K562 (cell line): Measurements from ENCODE around the gene ANKMY2. TPM values are rescaled to one million over a fixed set of nuclear protein-coding genes. Genes with fewer than 3 reads are reported as not detected.

Experiments used
- BCOR ChIP-seq: fragments of 450-650 bp; IDR thresholded peaks from 2 replicates; pipeline ENCODE4 v1.6.1; 2016
- MAFF ChIP-seq: IDR thresholded peaks from 2 replicates; pipeline ENCODE4 v1.6.1; 2012; ENCODE audit warnings: low read length, improper control_type of control experiment
- ZKSCAN1 ChIP-seq: fragments of 150-350 bp; IDR thresholded peaks from 2 replicates; pipeline ENCODE4 v1.6.1; 2016; ENCODE audit warnings: low read depth, low read length
- ZNF668 ChIP-seq: fragments of 250-450 bp; sonication (Bioruptor Pico); IDR thresholded peaks from 2 replicates; pipeline ENCODE4 v1.8.0; 2022; ENCODE audit warnings: mild to moderate bottlenecking, inconsistent platforms
- ZSCAN32 ChIP-seq: fragments of 450-650 bp; formaldehyde crosslinking; IDR thresholded peaks from 2 replicates; pipeline ENCODE4 v1.4.0; 2020; ENCODE audit warnings: mild to moderate bottlenecking, moderate library complexity
- polyA plus RNA-seq, 8 experiments: library from polyadenylated mRNA; depleted of rRNA in 4 of 8; stranded (reverse) in 5 of 8; unstranded in 3 of 8; fragments of >200 nt; fragmentation: Nextera tagmentation in 2 of 8; fragmentation: Illumina TruSeq in 1 of 8; extraction: Ambion mirVana in 2 of 8; extraction: Trizol in 1 of 8; gene quantifications; 2 replicates each; pipeline versions ENCODE4 v1.2.1 to v1.2.3, GENCODE V29; 2011 to 2014; ENCODE audit warnings: inconsistent platforms in 1 of 8, missing spikeins in 1 of 8
- total RNA-seq, 7 experiments: library from RNA; depleted of rRNA in 6 of 7; stranded (reverse); fragments of >200 nt in 6 of 7; fragmentation: Illumina TruSeq in 2 of 7; extraction: Trizol in 2 of 7; gene quantifications; 2 replicates each; pipeline versions ENCODE4 v1.2.1 to v1.2.3, GENCODE V29; 2011 to 2021; ENCODE audit warnings: low replicate concordance in 1 of 7
- TF ChIP-seq, protein P1 (sequence below): fragments of 200-600 bp; sonication (generic); IDR thresholded peaks from one replicate; pipeline ENCODE4 v1.6.1; 2012; ENCODE audit warnings: mild to moderate bottlenecking, low read depth, low read length, inconsistent platforms
- TF ChIP-seq, protein P2 (sequence below): fragments of 250-450 bp; sonication (Bioruptor Pico); IDR thresholded peaks from 2 replicates; pipeline ENCODE4 v1.5.0; 2021; ENCODE audit warnings: mild to moderate bottlenecking, moderate library complexity

ANKMY2 gene
- total and polyA plus RNA-seq, 9 of the 15 experiments (the other 6 are each of a cell fraction or from before 2014, with no cell fraction given): 38.9 to 71.5 (median 48.8) TPM

- TF ChIP-seq MAFF: peak; percentile 68
- TF ChIP-seq, protein P1, sequence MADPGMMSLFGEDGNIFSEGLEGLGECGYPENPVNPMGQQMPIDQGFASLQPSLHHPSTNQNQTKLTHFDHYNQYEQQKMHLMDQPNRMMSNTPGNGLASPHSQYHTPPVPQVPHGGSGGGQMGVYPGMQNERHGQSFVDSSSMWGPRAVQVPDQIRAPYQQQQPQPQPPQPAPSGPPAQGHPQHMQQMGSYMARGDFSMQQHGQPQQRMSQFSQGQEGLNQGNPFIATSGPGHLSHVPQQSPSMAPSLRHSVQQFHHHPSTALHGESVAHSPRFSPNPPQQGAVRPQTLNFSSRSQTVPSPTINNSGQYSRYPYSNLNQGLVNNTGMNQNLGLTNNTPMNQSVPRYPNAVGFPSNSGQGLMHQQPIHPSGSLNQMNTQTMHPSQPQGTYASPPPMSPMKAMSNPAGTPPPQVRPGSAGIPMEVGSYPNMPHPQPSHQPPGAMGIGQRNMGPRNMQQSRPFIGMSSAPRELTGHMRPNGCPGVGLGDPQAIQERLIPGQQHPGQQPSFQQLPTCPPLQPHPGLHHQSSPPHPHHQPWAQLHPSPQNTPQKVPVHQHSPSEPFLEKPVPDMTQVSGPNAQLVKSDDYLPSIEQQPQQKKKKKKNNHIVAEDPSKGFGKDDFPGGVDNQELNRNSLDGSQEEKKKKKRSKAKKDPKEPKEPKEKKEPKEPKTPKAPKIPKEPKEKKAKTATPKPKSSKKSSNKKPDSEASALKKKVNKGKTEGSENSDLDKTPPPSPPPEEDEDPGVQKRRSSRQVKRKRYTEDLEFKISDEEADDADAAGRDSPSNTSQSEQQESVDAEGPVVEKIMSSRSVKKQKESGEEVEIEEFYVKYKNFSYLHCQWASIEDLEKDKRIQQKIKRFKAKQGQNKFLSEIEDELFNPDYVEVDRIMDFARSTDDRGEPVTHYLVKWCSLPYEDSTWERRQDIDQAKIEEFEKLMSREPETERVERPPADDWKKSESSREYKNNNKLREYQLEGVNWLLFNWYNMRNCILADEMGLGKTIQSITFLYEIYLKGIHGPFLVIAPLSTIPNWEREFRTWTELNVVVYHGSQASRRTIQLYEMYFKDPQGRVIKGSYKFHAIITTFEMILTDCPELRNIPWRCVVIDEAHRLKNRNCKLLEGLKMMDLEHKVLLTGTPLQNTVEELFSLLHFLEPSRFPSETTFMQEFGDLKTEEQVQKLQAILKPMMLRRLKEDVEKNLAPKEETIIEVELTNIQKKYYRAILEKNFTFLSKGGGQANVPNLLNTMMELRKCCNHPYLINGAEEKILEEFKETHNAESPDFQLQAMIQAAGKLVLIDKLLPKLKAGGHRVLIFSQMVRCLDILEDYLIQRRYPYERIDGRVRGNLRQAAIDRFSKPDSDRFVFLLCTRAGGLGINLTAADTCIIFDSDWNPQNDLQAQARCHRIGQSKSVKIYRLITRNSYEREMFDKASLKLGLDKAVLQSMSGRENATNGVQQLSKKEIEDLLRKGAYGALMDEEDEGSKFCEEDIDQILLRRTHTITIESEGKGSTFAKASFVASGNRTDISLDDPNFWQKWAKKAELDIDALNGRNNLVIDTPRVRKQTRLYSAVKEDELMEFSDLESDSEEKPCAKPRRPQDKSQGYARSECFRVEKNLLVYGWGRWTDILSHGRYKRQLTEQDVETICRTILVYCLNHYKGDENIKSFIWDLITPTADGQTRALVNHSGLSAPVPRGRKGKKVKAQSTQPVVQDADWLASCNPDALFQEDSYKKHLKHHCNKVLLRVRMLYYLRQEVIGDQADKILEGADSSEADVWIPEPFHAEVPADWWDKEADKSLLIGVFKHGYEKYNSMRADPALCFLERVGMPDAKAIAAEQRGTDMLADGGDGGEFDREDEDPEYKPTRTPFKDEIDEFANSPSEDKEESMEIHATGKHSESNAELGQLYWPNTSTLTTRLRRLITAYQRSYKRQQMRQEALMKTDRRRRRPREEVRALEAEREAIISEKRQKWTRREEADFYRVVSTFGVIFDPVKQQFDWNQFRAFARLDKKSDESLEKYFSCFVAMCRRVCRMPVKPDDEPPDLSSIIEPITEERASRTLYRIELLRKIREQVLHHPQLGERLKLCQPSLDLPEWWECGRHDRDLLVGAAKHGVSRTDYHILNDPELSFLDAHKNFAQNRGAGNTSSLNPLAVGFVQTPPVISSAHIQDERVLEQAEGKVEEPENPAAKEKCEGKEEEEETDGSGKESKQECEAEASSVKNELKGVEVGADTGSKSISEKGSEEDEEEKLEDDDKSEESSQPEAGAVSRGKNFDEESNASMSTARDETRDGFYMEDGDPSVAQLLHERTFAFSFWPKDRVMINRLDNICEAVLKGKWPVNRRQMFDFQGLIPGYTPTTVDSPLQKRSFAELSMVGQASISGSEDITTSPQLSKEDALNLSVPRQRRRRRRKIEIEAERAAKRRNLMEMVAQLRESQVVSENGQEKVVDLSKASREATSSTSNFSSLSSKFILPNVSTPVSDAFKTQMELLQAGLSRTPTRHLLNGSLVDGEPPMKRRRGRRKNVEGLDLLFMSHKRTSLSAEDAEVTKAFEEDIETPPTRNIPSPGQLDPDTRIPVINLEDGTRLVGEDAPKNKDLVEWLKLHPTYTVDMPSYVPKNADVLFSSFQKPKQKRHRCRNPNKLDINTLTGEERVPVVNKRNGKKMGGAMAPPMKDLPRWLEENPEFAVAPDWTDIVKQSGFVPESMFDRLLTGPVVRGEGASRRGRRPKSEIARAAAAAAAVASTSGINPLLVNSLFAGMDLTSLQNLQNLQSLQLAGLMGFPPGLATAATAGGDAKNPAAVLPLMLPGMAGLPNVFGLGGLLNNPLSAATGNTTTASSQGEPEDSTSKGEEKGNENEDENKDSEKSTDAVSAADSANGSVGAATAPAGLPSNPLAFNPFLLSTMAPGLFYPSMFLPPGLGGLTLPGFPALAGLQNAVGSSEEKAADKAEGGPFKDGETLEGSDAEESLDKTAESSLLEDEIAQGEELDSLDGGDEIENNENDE: no peak
- no peak for TF ChIP-seq BCOR
- TF ChIP-seq ZKSCAN1: peak; percentile 93
- TF ChIP-seq ZSCAN32 (CRISPR knock-in tag): no peak
- TF ChIP-seq ZNF668 (CRISPR knock-in tag): no peak
- TF ChIP-seq, protein P2, sequence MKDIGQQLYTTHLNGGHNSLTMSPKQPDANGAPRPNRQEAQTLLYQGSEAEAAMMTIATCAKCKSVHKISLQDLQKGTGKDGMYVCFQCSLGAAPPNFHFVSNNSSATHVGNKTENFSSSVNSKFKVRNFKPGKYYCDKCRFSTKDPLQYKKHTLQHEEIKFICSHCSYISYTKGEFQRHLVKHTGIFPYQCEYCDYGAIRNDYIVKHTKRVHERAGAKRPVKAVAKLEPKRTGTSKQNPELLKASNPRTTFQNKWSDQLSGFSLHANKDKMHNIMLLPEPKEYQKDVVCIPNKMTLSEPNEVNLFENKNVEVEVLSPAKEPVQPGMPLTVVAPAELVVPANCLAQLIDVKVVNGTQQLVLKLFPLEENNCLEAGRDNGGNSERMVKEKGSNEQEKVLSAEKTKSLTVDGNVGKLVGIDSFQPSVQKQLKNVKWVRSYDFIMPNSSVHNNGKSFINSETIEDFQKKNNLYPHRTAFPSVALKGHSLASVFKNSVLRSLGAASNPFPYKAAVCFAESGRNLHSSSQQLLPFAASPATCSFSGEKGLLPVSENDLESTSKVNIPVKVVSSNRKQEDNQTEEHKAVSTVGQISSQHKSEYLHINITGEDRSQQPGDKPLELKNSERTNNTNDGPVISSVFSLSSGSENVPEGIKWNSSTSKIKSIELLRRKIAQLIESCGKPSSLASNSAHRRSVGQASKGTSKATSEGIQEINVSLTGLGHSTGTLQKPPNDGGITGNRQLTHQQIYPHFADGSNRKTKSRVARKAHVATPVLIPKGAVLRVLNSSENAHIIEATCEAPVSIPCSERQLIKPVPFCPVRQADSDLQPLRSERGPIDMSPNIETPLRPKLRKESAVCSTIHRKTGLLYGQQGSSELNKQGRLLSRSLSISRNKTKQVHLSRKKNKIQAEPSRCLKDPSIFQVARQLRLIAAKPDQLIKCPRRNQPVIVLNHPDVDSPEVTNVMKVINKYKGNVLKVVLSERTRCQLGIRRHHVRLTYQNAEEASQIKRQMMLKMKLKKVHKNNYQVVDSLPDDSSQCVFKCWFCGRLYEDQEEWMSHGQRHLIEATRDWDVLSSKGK (CRISPR knock-in tag): no peak
These were observed 25.3 kb upstream of the ANKMY2 start (continued) for GRCh38 chr7:16670731-16671344.
